Measurements from ENCODE around the gene PDIA3. TPM values are rescaled to one million over a fixed set of nuclear protein-coding genes. Genes with fewer than 3 reads are reported as not detected.
"Not testable (repeated sequence)": the region's sequence is repeated elsewhere in the genome, so short reads cannot be mapped to it uniquely, and the experiment has no call there.

The PDIA3 gene
- total RNA-seq (2013): 118 TPM
- polyA plus RNA-seq (100 to 1,000 TPM; 101 to 305 (median 195) TPM), polyA minus RNA-seq (185 and 477 TPM in 2 replicates), total RNA-seq (133 to 378 (median 271) reads per million in 11 experiments)

- DNase-seq: peak; percentile 87 to 91 (median 90)
- H3K9me3 ChIP-seq (replicated peaks in 1 of 2; ENCODE audit: control insufficient read depth in 1 of 2, insufficient read depth in 1 of 2, low read length in 2 of 2); H3K36me3 ChIP-seq (replicated peaks in 1 of 2; ENCODE audit: control insufficient read depth in 1 of 2, insufficient read depth in 2 of 2, low read length in 2 of 2); H3K27me3 Mint-ChIP-seq (ENCODE audit: low read depth in 3 of 3); H3K9me3 Mint-ChIP-seq; H3K27me3 ChIP-seq (ENCODE audit: control insufficient read depth in 2 of 2, insufficient read depth in 2 of 2, low read length in 2 of 2); H3K36me3 Mint-ChIP-seq: not testable (repeated sequence)
- Mint-ChIP-seq H3K4me1 (peaks cover 35% of the 10 kb centered on the region), H3K27ac (peak within 1 kb of the TSS; percentile 93 to 99 (median 97)), H3K4me3 (peak within 1 kb of the TSS; percentile 88 to 92)
- Histone ChIP-seq H3K79me2 (ENCODE audit: insufficient read depth, low read length) (peaks cover 52% of the 10 kb centered on the region), H2AFZ (ENCODE audit: insufficient read depth, low read depth, low read length, poor library complexity, severe bottlenecking) (peak within 1 kb of the TSS; percentile 68), H3K27ac (ENCODE audit: low read depth in 1 of 2, low read length in 2 of 2) (peak within 1 kb of the TSS; percentile 99), H4K20me1 (ENCODE audit: insufficient read depth, low read length) (peaks cover 44% of the 10 kb centered on the region), H3K4me3 (replicated peaks in 1 of 3; ENCODE audit: low read depth in 2 of 3, low read length in 3 of 3) (peak within 1 kb of the TSS; percentile 79 to 91 (median 82)), H3K4me1 (ENCODE audit: control insufficient read depth in 1 of 2, insufficient read depth in 2 of 2, low read length in 2 of 2) (peaks cover 33 to 49% of the 10 kb centered on the region in 2 donors), H3K9ac (ENCODE audit: insufficient read depth, low read length, poor library complexity, severe bottlenecking) (peak within 1 kb of the TSS; percentile 100), H3K4me2 (replicated peaks; ENCODE audit: extremely low read depth, low read length, poor library complexity, severe bottlenecking) (peak within 1 kb of the TSS; percentile 79)
- intact Hi-C loops (cut with micrococcal nuclease): loop anchor here in 1 of 2 donors (5.0 to 10.0 kb wide), 2 partner anchors 46 to 798 kb away; partner anchors contain the start of gene SERF2
- under 1% methylated on average over 84 of the region's 84 CpGs for WGBS (ENCODE audit: insufficient coverage)
Observed at GRCh38 chr15:43746245-43746902, at the start of gene PDIA3. Gene PDIA3 (plus strand): TSS chr15:43746438. CDS start chr15:43746540, 102 bp downstream.

GRCh38 chr15:43702174-43702573, 44.1 kb upstream of the PDIA3 start:
- Mint-ChIP-seq H3K4me1 (no peaks in the 10 kb centered on the region), H3K27me3 (ENCODE audit: low read depth in 3 of 3) (peaks cover 5 to 13% (median 11%) of the 10 kb centered on the region in 3 donors), H3K4me3 (no peak overlapping the region), H3K27ac (no peak overlapping the region), H3K36me3 (no peaks in the 10 kb centered on the region), H3K9me3 (no peaks in the 10 kb centered on the region)
- no peaks in the 10 kb centered on the region for H4K20me1 ChIP-seq (ENCODE audit: insufficient read depth, low read length)
- no peak for DNase-seq
- no peaks in the 10 kb centered on the region for H3K79me2 ChIP-seq (ENCODE audit: insufficient read depth, low read length)
- no peak overlapping the region for H3K4me3 ChIP-seq (replicated peaks in 1 of 3; ENCODE audit: low read depth in 2 of 3, low read length in 3 of 3)
- no peak overlapping the region for H3K27ac ChIP-seq (ENCODE audit: low read depth in 1 of 2, low read length in 2 of 2)
- H3K9ac ChIP-seq (ENCODE audit: insufficient read depth, low read length, poor library complexity, severe bottlenecking): no peak overlapping the region
- TF ChIP-seq CTCF (IDR thresholded peaks at IDR 0.05): no peak
- H3K9me3 ChIP-seq (replicated peaks in 1 of 2; ENCODE audit: control insufficient read depth in 1 of 2, insufficient read depth in 1 of 2, low read length in 2 of 2): no peaks in the 10 kb centered on the region
- no peak overlapping the region for H2AFZ ChIP-seq (ENCODE audit: insufficient read depth, low read depth, low read length, poor library complexity, severe bottlenecking)
- H3K27me3 ChIP-seq (ENCODE audit: control insufficient read depth in 2 of 2, insufficient read depth in 2 of 2, low read length in 2 of 2): peaks cover 2% of the 10 kb centered on the region in 2 donors
- 100% methylated on average over 1 of the region's 7 CpGs for WGBS (ENCODE audit: insufficient coverage)
- intact Hi-C loops (cut with micrococcal nuclease): no loop called here
- H3K4me2 ChIP-seq (replicated peaks; ENCODE audit: extremely low read depth, low read length, poor library complexity, severe bottlenecking): no peak overlapping the region
- H3K36me3 ChIP-seq (replicated peaks in 1 of 2; ENCODE audit: control insufficient read depth in 1 of 2, insufficient read depth in 2 of 2, low read length in 2 of 2): no peaks in the 10 kb centered on the region
- no peaks in the 10 kb centered on the region for H3K4me1 ChIP-seq (ENCODE audit: control insufficient read depth in 1 of 2, insufficient read depth in 2 of 2, low read length in 2 of 2)
